Thyroid gland (tissue), 4 donors: ENCODE results near the gene MT1E.

Experiments used
- CTCF ChIP-seq, 6 experiments: fragments of 200-600 bp in 3 of 6; fragments of 450-650 bp in 3 of 6; sonication (generic) in 3 of 6; IDR thresholded peaks; one replicate each; pipeline ENCODE4 v1.5.1; 2016 to 2019; ENCODE audit warnings: antibody characterized with exemption in 6 of 6, mild to moderate bottlenecking in 2 of 6, inconsistent platforms in 1 of 6, moderate library complexity in 1 of 6
- POLR2A ChIP-seq, 2 donors: fragments of 450-650 bp; IDR thresholded peaks; one replicate each; pipeline ENCODE4 v1.6.1; 2017; ENCODE audit warnings: antibody characterized with exemption in 2 of 2, mild to moderate bottlenecking in 2 of 2, moderate library complexity in 1 of 2

- TF ChIP-seq CTCF (IDR thresholded peaks at IDR 0.05) (no peak), POLR2A (IDR thresholded peaks at IDR 0.05) (no peak)
These were observed 14.9 kb upstream of the MT1E start for GRCh38 chr16:56610609-56611111.
